A549 treated with RU486 at 1 μM for 4 hours (cell line): ENCODE measurements around the gene IL20. TPM values are rescaled to one million over a fixed set of nuclear protein-coding genes. Genes with fewer than 3 reads are reported as not detected.

Experiments used
- total RNA-seq: library from RNA; stranded (reverse); fragments of 200-300 nt; extraction: Qiagen RNA extraction; gene quantifications from 5 replicates; pipeline ENCODE4 v1.2.3, GENCODE V29; 2022; ENCODE audit warnings: low read depth

Gene IL20
- total RNA-seq, result not detected in 5 replicates

GRCh38 chr1:206864939-206865671 lies at the start of gene IL20:
IL20 (plus strand) TSS chr1:206865623; CDS start chr1:206865853, 230 bp downstream.

GRCh38 chr1:206897175-206897574 lies 31.8 kb downstream of the IL20 start, which contains the start of gene IL24:
IL24 (plus strand) TSS chr1:206897443; CDS start chr1:206897833, 390 bp downstream.

Other genes with a start within 250 kb of the IL20 start
- 8.4 to 11.1 TPM (median 10.6 TPM) in 5 replicates for gene DYRK3, start 230.1 kb upstream of the IL20 start, total RNA-seq
- gene MAPKAPK2, start 180.7 kb upstream of the IL20 start, total RNA-seq, result 65.2 to 74.1 TPM (median 69.4 TPM) in 5 replicates
- not detected in 5 replicates for gene IL19, start 94.8 kb upstream of the IL20 start, total RNA-seq
- gene IL10, start 93.1 kb upstream of the IL20 start, total RNA-seq, result not detected in 5 replicates
- gene IL24, start 31.8 kb downstream of the IL20 start, total RNA-seq, result 0.17 to 0.35 TPM (median 0.30 TPM) in 5 replicates
- gene FCMR, start 56.3 kb downstream of the IL20 start, total RNA-seq, result 3.7 to 7.0 TPM (median 4.5 TPM) in 5 replicates
- not detected in 5 replicates for gene PIGR, start 80.8 kb downstream of the IL20 start, total RNA-seq
- gene FCAMR, start 104.8 kb downstream of the IL20 start, total RNA-seq, result not detected in 5 replicates
- 3.1 to 4.5 TPM (median 3.7 TPM) in 5 replicates for gene C1orf116, start 167.1 kb downstream of the IL20 start, total RNA-seq
- gene YOD1, start 185.6 kb downstream of the IL20 start, total RNA-seq, result 1.9 to 7.0 TPM (median 7.0 TPM) in 5 replicates
- 5.3 to 6.7 TPM (median 6.2 TPM) in 5 replicates for gene PFKFB2, start 187.7 kb downstream of the IL20 start, total RNA-seq
- gene C4BPB, start 223.2 kb downstream of the IL20 start, total RNA-seq, result 0.93 to 2.0 TPM (median 1.2 TPM) in 5 replicates
- 0.30 to 0.86 TPM (median 0.63 TPM) in 5 replicates for gene C4BPA, start 238.6 kb downstream of the IL20 start, total RNA-seq